Measurements from ENCODE around the gene ZRANB1.

DNA sequence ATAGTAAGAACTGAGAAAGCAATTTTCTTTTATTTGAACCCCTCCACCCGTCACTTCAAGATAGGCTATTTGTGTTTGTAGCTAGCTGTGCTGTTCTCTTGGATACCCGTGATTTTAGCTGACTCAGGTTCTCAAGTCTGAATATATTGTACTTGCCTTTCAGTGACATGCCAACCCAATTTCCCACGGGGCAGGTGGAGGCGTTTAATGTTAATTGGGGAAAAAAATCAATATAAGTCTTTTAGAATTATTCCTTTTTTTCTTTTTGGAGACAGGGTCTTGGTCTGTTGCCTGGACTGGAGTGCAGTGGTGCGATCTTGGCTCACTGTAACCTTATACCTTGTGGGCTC, 36.4 kb downstream of the ZRANB1 start:
- TF ChIP-seq YY1 (IDR thresholded peaks at IDR 0.05; ENCODE audit: insufficient read depth, insufficient read length) (no peak), ZNF274 (IDR thresholded peaks at IDR 0.05; ENCODE audit: low read depth, low read length) (no peak), SUZ12 (IDR thresholded peaks at IDR 0.05; ENCODE audit: extremely low read depth, insufficient read depth, insufficient read length) (no peak)

Data from NT2/D1 (cell line).